ENCODE measurements around the gene TCF7L1. TPM values are rescaled to one million over a fixed set of nuclear protein-coding genes. Genes with fewer than 3 reads are reported as not detected.

Gene TCF7L1
- polyA plus RNA-seq, 1 donor (not counting 4 experiments of a cell fraction or from before 2014, with no cell fraction given), result 1.0 TPM

- TF ChIP-seq EZH2 (IDR thresholded peaks at IDR 0.05; ENCODE audit: low read length) (no peak), CTCF (optimal IDR thresholded peaks at IDR 0.05 in 1 of 3, IDR thresholded peaks at IDR 0.05 in 1 of 3, conservative IDR thresholded peaks at IDR 0.05 in 1 of 3; ENCODE audit: extremely low read depth in 1 of 3, insufficient read depth in 2 of 3, low read length in 3 of 3) (no peak)
- dilution Hi-C loops (cut with MboI; ENCODE audit: extremely low pct_ligation_motif_present, low sequenced_read_pairs), result no loop called here
- Histone ChIP-seq H3K9ac (ENCODE audit: control insufficient read depth, extremely low read depth, insufficient read depth, low read length) (no peak overlapping the region), H3K79me2 (ENCODE audit: control insufficient read depth, insufficient read depth, low read length) (no peaks in the 10 kb centered on the region), H3K36me3 (ENCODE audit: control insufficient read depth in 2 of 2, extremely low read depth in 1 of 2, insufficient read depth in 2 of 2, low read length in 2 of 2) (no peaks in the 10 kb centered on the region), H3K4me3 (ENCODE audit: control insufficient read depth in 2 of 3, extremely low read depth in 1 of 3, insufficient read depth in 2 of 3, low read depth in 1 of 3, low read length in 3 of 3) (no peak overlapping the region), H3K4me1 (ENCODE audit: control insufficient read depth, extremely low read depth, insufficient read depth, low read length) (peaks cover 33% of the 10 kb centered on the region), H3K27ac (ENCODE audit: control insufficient read depth, insufficient read depth, low read length) (no peak overlapping the region), H3K9me3 (ENCODE audit: control insufficient read depth, low read depth, low read length) (no peaks in the 10 kb centered on the region), H3K9me1 (ENCODE audit: control insufficient read depth, extremely low read depth, insufficient read depth, low read length) (peaks cover 2% of the 10 kb centered on the region), H3K4me2 (ENCODE audit: control insufficient read depth, extremely low read depth, insufficient read depth, low read depth, low read length) (no peak overlapping the region), H4K20me1 (ENCODE audit: control insufficient read depth, extremely low read depth, insufficient read depth, low read length) (no peaks in the 10 kb centered on the region), H3K27me3 (ENCODE audit: control insufficient read depth, extremely low read depth, insufficient read depth, low read length) (no peaks in the 10 kb centered on the region), H2AFZ (ENCODE audit: control insufficient read depth, low read length) (no peak overlapping the region)
- no peak for DNase-seq (ENCODE audit: low read depth, low spot score)
- FAIRE-seq, result no peak
These were observed 143.5 kb downstream of the TCF7L1 start for GRCh38 chr2:85276571-85277118.

- Histone ChIP-seq H3K9me1 (ENCODE audit: control insufficient read depth, extremely low read depth, insufficient read depth, low read length) (peaks cover 2% of the 10 kb centered on the region), H3K9ac (ENCODE audit: control insufficient read depth, extremely low read depth, insufficient read depth, low read length) (no peak overlapping the region), H3K4me2 (ENCODE audit: control insufficient read depth, extremely low read depth, insufficient read depth, low read depth, low read length) (peak overlapping the region; percentile 23), H3K4me1 (ENCODE audit: control insufficient read depth, extremely low read depth, insufficient read depth, low read length) (peaks cover 33% of the 10 kb centered on the region), H2AFZ (ENCODE audit: control insufficient read depth, low read length) (no peak overlapping the region), H3K9me3 (ENCODE audit: control insufficient read depth, low read depth, low read length) (no peaks in the 10 kb centered on the region), H3K79me2 (ENCODE audit: control insufficient read depth, insufficient read depth, low read length) (no peaks in the 10 kb centered on the region), H3K27me3 (ENCODE audit: control insufficient read depth, extremely low read depth, insufficient read depth, low read length) (no peaks in the 10 kb centered on the region), H3K27ac (ENCODE audit: control insufficient read depth, insufficient read depth, low read length) (peak overlapping the region; percentile 25), H3K36me3 (ENCODE audit: control insufficient read depth in 2 of 2, extremely low read depth in 1 of 2, insufficient read depth in 2 of 2, low read length in 2 of 2) (no peaks in the 10 kb centered on the region), H4K20me1 (ENCODE audit: control insufficient read depth, extremely low read depth, insufficient read depth, low read length) (no peaks in the 10 kb centered on the region), H3K4me3 (ENCODE audit: control insufficient read depth in 2 of 3, extremely low read depth in 1 of 3, insufficient read depth in 2 of 3, low read depth in 1 of 3, low read length in 3 of 3) (peak overlapping the region in 1 of 3 experiments; percentile 15)
- peak; percentile 53 for FAIRE-seq
- dilution Hi-C loops (cut with MboI; ENCODE audit: extremely low pct_ligation_motif_present, low sequenced_read_pairs), result no loop called here
- DNase-seq (ENCODE audit: low read depth, low spot score), result no peak
- TF ChIP-seq CTCF (optimal IDR thresholded peaks at IDR 0.05 in 1 of 3, IDR thresholded peaks at IDR 0.05 in 1 of 3, conservative IDR thresholded peaks at IDR 0.05 in 1 of 3; ENCODE audit: extremely low read depth in 1 of 3, insufficient read depth in 2 of 3, low read length in 3 of 3) (no peak), EZH2 (IDR thresholded peaks at IDR 0.05; ENCODE audit: low read length) (no peak)
These were observed 144.4 kb downstream of the TCF7L1 start for GRCh38 chr2:85277416-85278158.

Data from keratinocyte (primary cell).